ENCODE results near the gene MALRD1. TPM values are rescaled to one million over a fixed set of nuclear protein-coding genes. Genes with fewer than 3 reads are reported as not detected.

Gene MALRD1
- not detected for total RNA-seq

- Mint-ChIP-seq H3K27me3 (no peaks in the 10 kb centered on the region), H3K27ac (no peak within 1 kb of the TSS), H3K4me3 (no peak within 1 kb of the TSS), H3K36me3 (ENCODE audit: low read depth) (no peaks in the 10 kb centered on the region), H3K9me3 (peaks cover 3% of the 10 kb centered on the region), H3K4me1 (no peaks in the 10 kb centered on the region)
- ChIA-PET CTCF (no interaction called here), POLR2A (no interaction called here)
- DNase-seq: no peak
Observed at GRCh38 chr10:19048489-19048888, at the start of gene MALRD1. Gene MALRD1, plus strand, starts transcription at chr10:19048801. Its CDS starts 138 bp downstream, at chr10:19048939.

- POLR2A ChIA-PET: no interaction called here
- DNase-seq: no peak
- Mint-ChIP-seq H3K27me3 (no peaks in the 10 kb centered on the region), H3K36me3 (ENCODE audit: low read depth) (no peaks in the 10 kb centered on the region), H3K4me3 (no peak overlapping the region), H3K4me1 (no peaks in the 10 kb centered on the region), H3K9me3 (peaks cover 15% of the 10 kb centered on the region), H3K27ac (no peak overlapping the region)
- CTCF ChIA-PET: no interaction called here
Observed at GRCh38 chr10:19003341-19003740, 45.3 kb upstream of the MALRD1 start.

DNA sequence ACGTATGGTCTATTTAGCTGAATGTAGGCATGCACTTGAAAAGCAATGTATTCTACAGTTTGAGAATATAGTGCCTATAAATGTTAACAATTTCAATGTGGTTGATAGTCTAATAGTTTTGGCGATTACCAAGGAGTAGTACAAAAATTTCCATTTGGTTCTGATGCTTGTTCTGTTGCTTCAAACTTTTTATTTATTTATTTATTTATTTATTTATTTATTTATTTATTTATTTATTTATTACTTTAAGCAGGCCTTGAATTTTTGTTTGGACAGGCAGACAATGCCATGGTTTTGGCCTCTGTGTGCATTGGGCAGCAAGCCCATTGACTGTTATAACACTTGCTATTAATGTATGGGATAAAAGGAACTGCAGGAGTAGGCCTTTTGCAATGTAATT lies 36.5 kb upstream of the MALRD1 start:
- Mint-ChIP-seq H3K36me3 (ENCODE audit: low read depth) (no peaks in the 10 kb centered on the region), H3K9me3 (peaks cover 18% of the 10 kb centered on the region), H3K27ac (no peak overlapping the region), H3K27me3 (no peaks in the 10 kb centered on the region), H3K4me1 (no peaks in the 10 kb centered on the region), H3K4me3 (no peak overlapping the region)
- CTCF ChIA-PET: no interaction called here
- no peak for DNase-seq
- POLR2A ChIA-PET: no interaction called here

GRCh38 chr10:19014034-19014433 lies 34.6 kb upstream of the MALRD1 start:
- Mint-ChIP-seq H3K27ac (no peak overlapping the region), H3K4me1 (no peaks in the 10 kb centered on the region), H3K9me3 (peaks cover 15% of the 10 kb centered on the region), H3K36me3 (ENCODE audit: low read depth) (no peaks in the 10 kb centered on the region), H3K27me3 (no peaks in the 10 kb centered on the region), H3K4me3 (no peak overlapping the region)
- POLR2A ChIA-PET: no interaction called here
- CTCF ChIA-PET: no interaction called here
- no peak for DNase-seq

DNA sequence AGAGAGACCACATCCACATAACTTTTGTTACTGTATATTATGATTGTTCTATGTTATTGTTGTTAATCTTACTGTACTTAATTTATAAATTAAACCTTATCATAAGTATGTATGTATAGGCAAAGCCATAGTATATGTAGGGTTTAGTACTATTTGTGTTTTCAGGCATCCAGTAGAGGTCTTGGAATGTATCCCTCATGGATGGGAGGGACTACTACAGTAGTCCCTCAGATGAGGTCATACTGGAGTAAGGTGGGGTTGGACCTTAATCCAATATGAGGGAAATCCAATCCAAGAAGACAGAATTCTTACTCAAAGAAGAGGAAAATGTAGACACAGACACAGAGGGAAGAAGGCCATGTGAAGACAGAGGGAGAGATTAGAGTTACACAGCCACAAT lies 34.1 kb upstream of the MALRD1 start:
- no peaks in the 10 kb centered on the region for H3K4me1 Mint-ChIP-seq
- peaks cover 15% of the 10 kb centered on the region for H3K9me3 Mint-ChIP-seq
- ChIA-PET CTCF (no interaction called here), POLR2A (no interaction called here)
- H3K27me3 Mint-ChIP-seq: no peaks in the 10 kb centered on the region
- no peaks in the 10 kb centered on the region for H3K36me3 Mint-ChIP-seq (ENCODE audit: low read depth)
- no peak for DNase-seq
- no peak overlapping the region for H3K4me3 Mint-ChIP-seq
- no peak overlapping the region for H3K27ac Mint-ChIP-seq

DNA sequence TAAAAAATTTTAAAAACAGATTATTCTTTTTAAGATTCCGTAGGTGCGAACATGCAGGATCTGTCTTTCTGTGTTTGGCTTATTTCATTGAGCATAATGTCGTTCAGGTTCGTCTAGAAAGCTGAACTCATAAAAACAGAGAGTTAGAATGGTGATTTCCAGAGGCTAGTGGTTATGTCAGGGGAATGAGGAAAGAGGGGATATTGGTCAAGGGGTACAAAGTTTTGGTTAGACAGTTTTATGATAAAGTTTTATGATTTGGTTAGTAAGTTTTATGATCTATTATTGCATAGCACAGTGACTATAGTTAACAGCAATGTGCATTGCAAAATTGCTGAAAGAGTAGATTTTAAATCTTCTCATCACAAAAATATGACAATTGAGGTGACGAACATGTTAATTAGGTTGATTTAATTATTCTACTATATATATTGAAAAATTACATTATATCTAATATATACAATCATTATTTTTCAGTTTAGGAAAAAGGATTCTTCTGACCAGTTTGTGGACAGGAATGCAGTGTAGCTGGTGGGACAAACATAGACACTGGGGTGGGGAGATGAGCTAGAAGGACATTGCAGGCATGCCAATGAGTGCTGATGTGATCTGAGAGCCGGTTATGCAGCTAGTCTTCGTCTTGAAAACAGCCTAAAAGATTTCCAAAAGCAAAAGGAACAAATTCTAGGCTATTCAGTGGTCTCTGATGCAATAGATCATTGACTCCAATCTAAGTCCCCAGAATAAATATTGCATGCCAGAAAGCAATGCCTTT lies 31.3 kb upstream of the MALRD1 start:
- Mint-ChIP-seq H3K27me3 (no peaks in the 10 kb centered on the region), H3K36me3 (ENCODE audit: low read depth) (no peaks in the 10 kb centered on the region), H3K4me1 (no peaks in the 10 kb centered on the region), H3K9me3 (peaks cover 7% of the 10 kb centered on the region), H3K27ac (no peak overlapping the region), H3K4me3 (no peak overlapping the region)
- ChIA-PET POLR2A (no interaction called here), CTCF (no interaction called here)
- DNase-seq: no peak

DNA sequence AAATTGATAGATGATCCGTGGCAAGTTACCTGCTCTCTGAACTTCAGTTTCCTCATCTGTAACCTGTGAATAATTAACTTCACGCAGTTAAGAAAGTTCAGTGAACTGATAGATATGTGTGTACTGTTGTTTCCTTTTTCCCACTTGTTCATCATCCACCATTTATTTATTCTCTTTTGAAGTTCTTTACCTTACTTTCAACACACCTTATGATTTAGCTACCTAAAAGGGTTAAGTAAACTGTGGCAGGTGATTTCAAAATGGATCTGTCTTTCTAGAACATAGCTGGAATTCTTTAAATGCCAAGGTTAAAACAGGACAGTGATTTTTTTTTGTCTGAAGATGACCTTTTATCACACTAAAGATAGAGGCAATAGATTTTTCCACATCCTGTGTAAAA lies 27.4 kb upstream of the MALRD1 start:
- Mint-ChIP-seq H3K27ac (no peak overlapping the region), H3K9me3 (no peaks in the 10 kb centered on the region), H3K27me3 (no peaks in the 10 kb centered on the region), H3K4me1 (no peaks in the 10 kb centered on the region), H3K36me3 (ENCODE audit: low read depth) (no peaks in the 10 kb centered on the region), H3K4me3 (no peak overlapping the region)
- CTCF ChIA-PET: interaction anchor here (0.7 kb wide), 1 partner anchor 1415 kb away, joined by 3 read pairs; no protein-coding TSS in a partner anchor
- POLR2A ChIA-PET: no interaction called here
- no peak for DNase-seq

DNA sequence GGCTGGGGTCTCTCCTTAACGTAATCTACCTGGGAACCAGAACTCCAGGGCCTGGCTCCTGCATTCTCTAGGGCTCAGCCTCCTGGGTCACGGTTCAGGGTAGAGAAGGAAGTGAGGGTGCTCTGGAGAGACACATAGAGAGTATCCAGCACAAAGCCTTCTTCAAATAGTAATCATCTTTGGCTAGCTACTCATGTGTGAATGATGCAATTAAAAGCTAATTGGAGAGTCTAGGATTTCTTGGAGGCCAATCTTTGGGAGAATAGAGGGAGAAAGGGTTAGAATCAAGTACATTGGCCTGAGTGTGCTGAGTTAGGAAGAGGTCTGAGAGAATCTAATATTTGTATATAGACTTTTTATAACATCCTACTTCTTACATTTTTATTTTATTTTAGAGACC lies 24.0 kb upstream of the MALRD1 start:
- ChIA-PET CTCF (interaction anchor here (0.6 kb wide), 1 partner anchor 110 kb away, joined by 3 read pairs; no protein-coding TSS in a partner anchor), POLR2A (no interaction called here)
- no peak overlapping the region for H3K27ac Mint-ChIP-seq
- H3K9me3 Mint-ChIP-seq: no peaks in the 10 kb centered on the region
- no peak overlapping the region for H3K4me3 Mint-ChIP-seq
- no peaks in the 10 kb centered on the region for H3K36me3 Mint-ChIP-seq (ENCODE audit: low read depth)
- no peak for DNase-seq
- H3K4me1 Mint-ChIP-seq: no peaks in the 10 kb centered on the region
- H3K27me3 Mint-ChIP-seq: no peaks in the 10 kb centered on the region

DNA sequence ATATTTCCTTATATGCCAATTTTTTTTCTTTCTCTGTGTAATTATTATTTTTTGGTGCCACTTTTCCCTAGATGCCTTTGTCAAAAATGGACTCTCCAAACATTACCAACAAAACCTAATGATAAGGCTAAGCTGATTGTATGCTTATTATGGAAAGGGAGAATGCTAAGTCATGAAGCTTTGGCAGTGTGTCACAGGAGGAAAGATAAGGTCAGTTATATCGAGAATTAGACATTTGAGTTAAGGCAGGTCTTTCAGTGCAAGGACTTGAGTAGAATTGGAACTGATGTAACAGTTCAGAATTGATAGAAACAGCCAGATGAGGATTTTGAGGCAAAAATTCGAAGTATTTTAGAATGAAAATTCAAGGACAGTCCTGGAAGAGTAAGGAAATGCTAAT lies 16.8 kb upstream of the MALRD1 start:
- POLR2A ChIA-PET: no interaction called here
- Mint-ChIP-seq H3K27me3 (no peaks in the 10 kb centered on the region), H3K27ac (no peak overlapping the region), H3K9me3 (peaks cover 6% of the 10 kb centered on the region), H3K4me1 (no peaks in the 10 kb centered on the region), H3K36me3 (ENCODE audit: low read depth) (no peaks in the 10 kb centered on the region), H3K4me3 (no peak overlapping the region)
- CTCF ChIA-PET: no interaction called here
- no peak for DNase-seq

GRCh38 chr10:19033741-19034140 lies 14.9 kb upstream of the MALRD1 start:
- H3K4me3 Mint-ChIP-seq: no peak overlapping the region
- peaks cover 6% of the 10 kb centered on the region for H3K9me3 Mint-ChIP-seq
- ChIA-PET CTCF (no interaction called here), POLR2A (no interaction called here)
- DNase-seq: no peak
- H3K4me1 Mint-ChIP-seq: no peaks in the 10 kb centered on the region
- no peaks in the 10 kb centered on the region for H3K27me3 Mint-ChIP-seq
- H3K27ac Mint-ChIP-seq: no peak overlapping the region
- H3K36me3 Mint-ChIP-seq (ENCODE audit: low read depth): no peaks in the 10 kb centered on the region

DNA sequence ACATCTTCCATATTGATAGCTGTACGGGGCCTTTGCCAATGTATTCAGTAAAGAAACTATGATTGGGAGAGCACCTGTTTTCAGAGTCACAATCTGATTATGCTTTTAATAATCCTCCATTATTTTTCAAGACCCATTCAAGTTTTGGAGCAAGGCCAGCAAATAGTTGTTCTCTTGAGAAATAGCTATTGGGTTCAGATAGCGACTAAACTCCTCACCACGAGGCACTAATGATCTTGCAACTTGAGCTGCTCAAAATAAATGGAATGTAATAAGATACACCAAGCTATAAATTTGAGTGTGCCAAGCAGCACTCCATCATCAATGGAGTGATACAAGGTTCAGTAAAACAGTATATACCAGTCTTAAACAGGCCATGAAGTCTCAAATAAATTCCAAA lies 7.4 kb upstream of the MALRD1 start:
- Mint-ChIP-seq H3K4me1 (no peaks in the 10 kb centered on the region), H3K27me3 (no peaks in the 10 kb centered on the region), H3K36me3 (ENCODE audit: low read depth) (no peaks in the 10 kb centered on the region), H3K4me3 (no peak overlapping the region), H3K27ac (no peak overlapping the region), H3K9me3 (no peaks in the 10 kb centered on the region)
- no peak for DNase-seq
- ChIA-PET CTCF (no interaction called here), POLR2A (no interaction called here)

DNA sequence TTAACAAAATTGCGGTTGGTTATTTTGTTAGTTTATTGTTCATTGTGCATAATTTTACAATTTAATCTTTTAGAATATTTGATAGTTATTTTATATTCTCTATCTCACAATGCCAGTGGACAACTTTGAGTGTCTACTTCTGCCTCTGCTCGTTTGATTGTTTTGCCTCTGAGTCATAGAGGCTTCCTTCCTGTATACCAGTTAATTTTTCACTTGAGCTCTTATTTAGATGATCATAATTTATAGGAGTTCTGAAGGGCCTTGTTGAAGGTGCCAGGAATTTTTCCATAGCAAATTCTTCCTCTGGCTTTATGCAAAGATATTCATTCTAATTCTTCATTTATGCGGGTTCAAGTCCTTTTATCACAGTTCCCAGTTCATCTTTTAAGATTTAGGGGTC lies 5.2 kb upstream of the MALRD1 start:
- Mint-ChIP-seq H3K27me3 (no peaks in the 10 kb centered on the region), H3K9me3 (peaks cover 3% of the 10 kb centered on the region), H3K4me1 (no peaks in the 10 kb centered on the region), H3K4me3 (no peak overlapping the region), H3K36me3 (ENCODE audit: low read depth) (no peaks in the 10 kb centered on the region), H3K27ac (no peak overlapping the region)
- DNase-seq: no peak
- POLR2A ChIA-PET: no interaction called here
- CTCF ChIA-PET: no interaction called here

- CTCF ChIA-PET: no interaction called here
- POLR2A ChIA-PET: no interaction called here
- no peaks in the 10 kb centered on the region for H3K36me3 Mint-ChIP-seq (ENCODE audit: low read depth)
- no peak for DNase-seq
- H3K4me3 Mint-ChIP-seq: no peak overlapping the region
- H3K9me3 Mint-ChIP-seq: peaks cover 3% of the 10 kb centered on the region
- H3K27ac Mint-ChIP-seq: no peak overlapping the region
- no peaks in the 10 kb centered on the region for H3K27me3 Mint-ChIP-seq
- no peaks in the 10 kb centered on the region for H3K4me1 Mint-ChIP-seq
Observed at GRCh38 chr10:19046679-19047078, 1.9 kb upstream of the MALRD1 start.

GRCh38 chr10:19048891-19049290 lies 290 bp downstream of the MALRD1 start:
- DNase-seq: no peak
- POLR2A ChIA-PET: no interaction called here
- no peak overlapping the region for H3K27ac Mint-ChIP-seq
- peaks cover 3% of the 10 kb centered on the region for H3K9me3 Mint-ChIP-seq
- no peaks in the 10 kb centered on the region for H3K27me3 Mint-ChIP-seq
- no peak overlapping the region for H3K4me3 Mint-ChIP-seq
- H3K36me3 Mint-ChIP-seq (ENCODE audit: low read depth): no peaks in the 10 kb centered on the region
- CTCF ChIA-PET: no interaction called here
- no peaks in the 10 kb centered on the region for H3K4me1 Mint-ChIP-seq
